Peyer's patch (tissue), 4 donors: ENCODE measurements around the gene CDC14A.

Source experiments
- POLR2A ChIP-seq, 2 donors: fragments of 450-650 bp; IDR thresholded peaks; one replicate each; pipeline ENCODE4 v1.5.1; 2017; ENCODE audit warnings: antibody characterized with exemption in 2 of 2, mild to moderate bottlenecking in 2 of 2, moderate library complexity in 2 of 2
- TF ChIP-seq, protein P1 (sequence below), 6 experiments: fragments of 450-650 bp in 4 of 6; fragments of 200-600 bp in 2 of 6; sonication (generic) in 1 of 6; IDR thresholded peaks; one replicate each; pipeline ENCODE4 v1.5.1; 2017 to 2019; ENCODE audit warnings: antibody characterized with exemption in 6 of 6, mild to moderate bottlenecking in 3 of 6, moderate library complexity in 1 of 6

DNA sequence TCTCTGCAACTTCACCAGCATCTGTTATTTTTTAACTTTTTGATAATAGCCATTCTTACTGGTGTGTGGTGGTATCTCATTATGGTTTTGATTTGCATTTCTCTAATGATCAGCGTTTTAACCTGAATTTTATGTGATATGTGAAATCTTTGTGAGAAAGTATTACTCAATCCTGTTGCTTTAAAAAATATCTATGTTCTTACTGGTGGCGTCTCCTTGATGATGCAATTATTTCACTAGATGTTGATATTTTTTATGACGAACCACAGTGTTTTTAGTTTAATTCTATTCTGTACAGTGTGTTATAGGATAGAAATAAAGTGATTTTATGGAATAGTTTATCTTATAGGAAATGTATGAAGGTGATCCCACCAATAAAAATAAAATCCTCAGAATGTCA, 130.9 kb downstream of the CDC14A start:
- TF ChIP-seq, protein P1, sequence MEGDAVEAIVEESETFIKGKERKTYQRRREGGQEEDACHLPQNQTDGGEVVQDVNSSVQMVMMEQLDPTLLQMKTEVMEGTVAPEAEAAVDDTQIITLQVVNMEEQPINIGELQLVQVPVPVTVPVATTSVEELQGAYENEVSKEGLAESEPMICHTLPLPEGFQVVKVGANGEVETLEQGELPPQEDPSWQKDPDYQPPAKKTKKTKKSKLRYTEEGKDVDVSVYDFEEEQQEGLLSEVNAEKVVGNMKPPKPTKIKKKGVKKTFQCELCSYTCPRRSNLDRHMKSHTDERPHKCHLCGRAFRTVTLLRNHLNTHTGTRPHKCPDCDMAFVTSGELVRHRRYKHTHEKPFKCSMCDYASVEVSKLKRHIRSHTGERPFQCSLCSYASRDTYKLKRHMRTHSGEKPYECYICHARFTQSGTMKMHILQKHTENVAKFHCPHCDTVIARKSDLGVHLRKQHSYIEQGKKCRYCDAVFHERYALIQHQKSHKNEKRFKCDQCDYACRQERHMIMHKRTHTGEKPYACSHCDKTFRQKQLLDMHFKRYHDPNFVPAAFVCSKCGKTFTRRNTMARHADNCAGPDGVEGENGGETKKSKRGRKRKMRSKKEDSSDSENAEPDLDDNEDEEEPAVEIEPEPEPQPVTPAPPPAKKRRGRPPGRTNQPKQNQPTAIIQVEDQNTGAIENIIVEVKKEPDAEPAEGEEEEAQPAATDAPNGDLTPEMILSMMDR (IDR thresholded peaks at IDR 0.05): no peak
- TF ChIP-seq POLR2A (IDR thresholded peaks at IDR 0.05): no peak
